HL-60/S4 (cell line): ENCODE data around the gene TRRAP.
"Not testable (repeated sequence)": the region's sequence is repeated elsewhere in the genome, so short reads cannot be mapped to it uniquely, and the experiment has no call there.

Experiments used
- in situ Hi-C: fragments of 300-500 bp; cut with MboI; formaldehyde crosslinking; loops from 2 replicates; pipeline ENCODE4 v1.14.3; 2022; ENCODE audit warnings: low sequenced_read_pairs

TRRAP gene

DNA sequence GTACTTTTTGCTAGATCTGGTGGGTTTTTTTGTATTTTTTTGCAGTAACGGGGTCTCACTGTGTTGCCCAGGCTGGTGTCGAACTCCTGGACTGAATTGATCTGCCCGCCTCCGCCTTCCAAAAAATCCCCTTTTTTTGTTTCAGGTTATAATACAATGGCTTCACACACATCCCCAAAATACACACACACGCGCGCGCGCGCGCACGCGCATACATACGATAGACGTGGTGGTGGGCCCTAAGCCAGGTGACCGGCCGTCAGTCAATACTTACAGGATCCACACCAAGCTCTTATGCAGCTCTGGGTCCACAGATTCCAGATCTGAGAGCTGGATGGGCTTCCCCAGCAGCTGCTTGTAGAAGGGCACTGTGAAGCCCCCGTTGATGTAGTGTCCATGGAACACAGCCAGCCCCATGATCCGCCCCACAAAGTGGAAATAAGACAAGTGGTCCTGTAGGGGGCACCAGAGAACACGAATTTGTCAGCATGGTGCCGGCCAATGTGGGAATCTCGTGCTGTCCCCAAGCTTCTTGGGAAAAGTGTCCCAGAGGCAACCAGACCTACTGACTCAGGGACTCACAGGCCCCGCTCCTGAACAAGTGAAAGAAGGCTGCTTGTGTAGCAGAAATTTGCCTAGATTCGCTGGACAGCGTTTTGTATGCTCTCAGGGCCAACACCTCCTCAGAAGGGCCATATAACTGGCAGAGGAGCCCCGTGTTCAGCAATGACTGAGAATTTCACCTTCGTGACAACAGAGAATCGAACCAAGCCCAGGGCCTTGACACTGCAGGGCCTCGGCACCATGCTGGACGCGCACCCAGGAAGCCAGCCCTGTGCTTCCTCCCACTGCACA is 162.0 kb downstream of the TRRAP start:
- in situ Hi-C loops = loop anchor here (5.0 kb wide), 1 partner anchor 272 kb away; no protein-coding TSS in a partner anchor

DNA sequence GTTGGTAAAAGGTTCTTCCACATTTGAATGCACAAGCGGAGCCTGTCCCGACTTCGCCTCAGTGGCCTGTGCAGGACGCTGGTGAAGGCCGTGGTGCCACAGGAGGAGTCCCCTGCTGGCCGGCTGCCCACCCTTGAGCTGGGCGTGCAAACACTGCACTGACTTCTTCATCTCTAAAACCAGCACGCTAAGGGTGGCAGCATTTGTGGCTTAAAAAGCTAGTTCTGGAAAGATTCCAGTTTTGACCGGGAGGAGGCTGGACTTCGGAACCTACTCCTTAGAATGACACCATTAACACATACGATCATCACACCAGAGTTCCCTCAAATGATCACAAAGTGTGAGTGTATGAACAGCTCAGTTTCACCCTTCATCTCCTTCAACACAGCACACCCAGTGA is 163.2 kb downstream of the TRRAP start:
- in situ Hi-C loops = loop anchor here (5.0 kb wide), 1 partner anchor 271 kb away; no protein-coding TSS in a partner anchor

DNA sequence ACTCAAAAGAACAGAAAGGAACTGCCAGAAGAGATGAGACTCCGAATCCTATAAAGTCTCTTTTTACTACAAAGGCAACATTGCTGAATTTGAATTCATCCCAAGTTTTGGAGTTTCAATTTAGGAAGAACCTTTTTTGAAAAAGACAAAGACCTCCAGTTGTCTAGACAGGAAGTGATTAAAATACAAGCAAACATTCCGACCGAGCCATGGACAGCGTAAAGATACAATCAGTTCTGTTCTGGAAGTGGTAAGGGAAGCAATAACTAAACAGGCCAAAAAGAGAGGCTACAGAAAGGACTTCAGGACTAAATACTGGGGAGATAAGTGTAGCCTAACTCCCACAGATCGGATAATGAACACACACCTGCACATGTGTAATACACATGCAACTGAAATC is 164.6 kb downstream of the TRRAP start:
- in situ Hi-C loops = loop anchor here (5.0 kb wide), 1 partner anchor 269 kb away; no protein-coding TSS in a partner anchor

DNA sequence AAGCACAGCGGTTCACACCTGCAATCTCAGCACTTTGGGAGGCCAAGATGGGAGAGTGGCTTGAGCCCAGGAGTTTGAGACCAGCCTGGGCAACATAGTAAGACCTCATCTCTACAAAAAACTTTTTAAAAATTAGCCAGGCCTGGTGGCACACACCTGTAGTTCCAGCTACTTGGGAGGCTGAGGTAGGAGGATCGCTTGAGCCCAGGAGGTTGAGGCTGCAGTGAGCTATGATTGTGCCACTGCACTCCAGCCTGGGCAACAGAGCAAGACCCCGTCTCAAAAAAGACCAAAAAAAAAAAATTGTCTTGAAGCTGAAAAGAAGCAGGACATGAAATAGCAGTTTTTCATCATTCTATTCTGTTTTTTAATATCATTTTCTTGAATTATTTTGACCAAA is 166.5 kb downstream of the TRRAP start:
- in situ Hi-C loops = loop anchor here (5.0 kb wide), 1 partner anchor 267 kb away; no protein-coding TSS in a partner anchor

DNA sequence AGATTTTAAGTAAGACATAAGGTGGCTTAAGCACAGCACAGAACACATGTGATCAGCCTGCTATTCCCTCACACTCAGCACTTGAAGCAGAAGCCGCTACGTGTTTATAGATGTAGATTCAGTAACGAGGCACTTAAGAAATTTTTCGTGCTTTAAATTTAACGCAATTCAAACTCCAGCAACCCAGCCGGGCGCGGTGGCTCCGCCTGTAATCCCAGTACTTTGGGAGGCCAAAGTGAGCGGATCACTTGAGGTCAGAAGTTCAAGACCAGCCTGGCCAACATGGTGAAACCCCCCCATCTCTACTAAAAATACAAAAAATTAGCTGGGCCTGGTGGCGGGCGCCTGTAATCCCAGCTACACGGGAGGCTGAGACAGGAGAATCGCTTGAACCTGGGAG is 167.9 kb downstream of the TRRAP start:
- in situ Hi-C loops = not testable (repeated sequence)

DNA sequence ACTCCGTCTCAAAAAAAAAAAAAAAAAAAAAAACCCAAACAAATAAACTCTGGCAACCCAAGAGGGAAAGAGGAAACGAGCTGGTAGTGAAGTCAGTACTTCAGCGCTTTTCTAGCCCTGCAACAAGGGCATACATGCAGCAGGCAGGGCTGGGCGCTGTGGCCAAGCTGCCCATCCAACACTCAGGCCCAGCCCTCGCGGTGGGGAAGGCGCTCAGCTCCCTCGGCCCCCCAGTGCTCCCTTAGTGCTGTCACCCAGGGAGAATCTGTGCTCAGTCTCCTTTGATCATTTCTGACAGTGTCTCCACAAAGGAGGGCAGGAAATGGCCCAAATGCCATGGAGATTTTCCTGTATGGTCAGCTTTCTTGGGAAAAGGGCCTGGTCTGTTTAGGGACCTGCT is 168.4 kb downstream of the TRRAP start:
- in situ Hi-C loops = no loop called here

DNA sequence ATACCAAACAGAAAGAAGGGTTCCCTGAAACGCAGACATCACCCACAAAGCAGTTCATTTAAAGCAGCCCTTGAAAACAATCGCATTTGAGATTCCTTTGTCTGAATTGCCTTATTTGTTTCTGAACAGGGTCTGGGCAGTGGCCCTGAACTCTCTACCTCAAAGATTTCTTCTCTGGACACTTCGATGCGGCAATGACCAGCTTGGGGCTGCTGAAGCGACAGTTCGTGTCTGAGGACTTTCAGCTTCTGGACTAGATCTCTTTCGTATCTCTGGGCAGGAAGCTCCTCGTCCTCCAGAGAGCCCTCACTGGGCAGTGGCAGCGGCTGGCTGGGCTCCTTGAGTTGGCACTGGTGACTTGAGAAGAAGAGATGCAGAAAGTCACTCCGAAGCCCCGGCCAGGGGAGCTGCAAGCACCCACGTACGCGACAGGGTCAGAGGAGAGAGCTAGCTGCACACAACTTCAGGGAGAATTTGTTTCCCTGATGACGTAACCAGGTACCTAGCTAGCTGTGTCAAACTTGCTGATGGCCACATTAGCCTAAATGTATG is 169.3 kb downstream of the TRRAP start:
- in situ Hi-C loops = no loop called here

DNA sequence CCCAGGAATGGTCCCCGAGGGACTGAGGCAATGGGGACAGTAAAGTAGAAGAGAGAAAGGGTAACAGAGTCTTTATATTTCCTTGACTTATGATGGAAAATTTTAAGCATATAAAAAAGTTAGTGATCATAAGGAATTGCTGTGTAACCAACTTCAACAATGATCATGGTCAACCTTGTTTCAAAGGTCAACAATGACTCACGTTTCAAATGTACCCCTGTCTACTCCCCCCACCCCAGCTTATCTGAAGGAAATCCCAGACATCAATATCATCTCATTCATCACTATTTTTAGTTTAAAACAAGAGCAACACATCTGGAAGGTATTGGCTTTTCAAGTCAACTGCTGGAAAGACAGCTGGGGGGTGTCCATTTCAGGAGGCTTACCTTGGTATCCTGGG is 172.6 kb downstream of the TRRAP start:
- in situ Hi-C loops = no loop called here

DNA sequence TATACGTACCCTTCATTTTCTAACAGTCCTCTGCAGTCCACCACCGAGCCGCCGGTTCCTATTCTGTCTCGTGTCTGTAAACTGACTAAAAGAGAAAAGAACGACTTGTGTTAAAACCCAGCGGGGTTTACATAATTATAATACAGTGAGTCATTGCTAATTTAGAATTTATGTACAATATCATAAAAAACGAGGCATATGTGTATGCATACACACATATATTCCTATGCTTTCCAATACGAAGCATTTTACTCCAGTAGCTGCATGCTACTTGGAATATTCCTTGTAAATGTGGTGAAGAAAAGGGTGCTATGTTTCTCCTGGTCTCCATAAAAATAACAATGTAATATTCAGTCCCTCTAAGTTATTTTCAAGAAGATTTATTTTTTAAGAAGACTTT is 176.4 kb downstream of the TRRAP start:
- in situ Hi-C loops = no loop called here

DNA sequence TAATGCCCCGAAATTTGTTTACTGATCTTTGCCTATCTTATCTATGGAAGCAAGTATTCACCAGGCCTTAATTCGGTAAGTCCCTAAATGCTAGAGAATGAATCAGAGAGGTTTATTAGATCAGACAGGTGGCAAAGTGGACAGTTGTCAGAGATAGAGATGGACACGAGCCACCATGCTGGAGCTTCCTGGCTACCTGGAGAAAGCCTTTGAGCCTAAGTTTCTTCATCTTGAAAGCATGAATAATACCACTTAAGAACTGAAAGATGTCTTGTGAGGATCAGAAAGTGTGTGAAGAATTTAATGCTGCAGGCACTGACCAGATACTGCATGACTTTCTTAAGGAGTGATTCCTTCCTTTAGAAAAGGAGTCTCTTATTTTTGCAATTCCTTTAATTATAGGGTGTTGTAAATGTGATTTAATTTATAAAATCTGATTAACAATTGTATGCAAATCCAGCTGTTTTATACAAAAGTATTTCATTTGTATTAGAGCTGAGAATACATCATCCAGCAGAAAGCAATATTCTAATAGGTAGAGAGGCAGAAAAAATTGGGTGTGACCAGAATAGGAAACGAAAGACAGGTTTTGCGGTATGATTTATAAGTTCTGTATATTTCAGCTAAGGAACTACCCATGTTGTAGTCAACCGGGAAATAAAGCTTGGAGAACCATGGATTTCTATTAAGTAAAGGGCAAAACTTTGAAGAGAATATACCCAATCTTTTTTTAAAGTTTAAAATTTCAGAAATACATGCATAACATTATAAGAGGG is 182.9 kb downstream of the TRRAP start:
- in situ Hi-C loops = no loop called here
